H1 (cell line): ENCODE measurements around the gene ARHGAP26. TPM values are rescaled to one million over a fixed set of nuclear protein-coding genes. Genes with fewer than 3 reads are reported as not detected.

ENCODE experiments used
- CTCF ChIA-PET: fragments of 300-600 bp; sonication (Branson Sonifier 250); formaldehyde crosslinking; loops from one replicate; lab custom pipeline; 2021; ENCODE audit not compliant: partially characterized antibody; lab: Charles Lee
- POLR2A ChIA-PET: fragments of 300-600 bp; sonication (Branson Sonifier 250); formaldehyde crosslinking; loops from one replicate; lab custom pipeline; 2021; ENCODE audit warnings: inconsistent platforms; ENCODE audit not compliant: partially characterized antibody; lab: Charles Lee
- DNase-seq, 2 experiments: peaks; one replicate each; pipeline versions ENCODE4 v3.0.0 to v3.0.0-alpha.2; 2010 to 2022; ENCODE audit warnings: low spot score in 2 of 2, low read depth in 1 of 2, mixed read lengths in 1 of 2
- FAIRE-seq: peaks from 2 replicates; lab custom pipeline; 2011; peaks lifted over from hg19 to GRCh38; lab: Jason Lieb, UNC
- H2AFZ ChIP-seq: 2 replicates; pipeline ENCODE4 v1.8.1; 2012; ENCODE audit warnings: low read length, inconsistent platforms
- H2AK5ac ChIP-seq: 2 replicates; pipeline ENCODE4 v1.6.1; 2013; ENCODE audit warnings: low read depth, low read length
- H2BK120ac ChIP-seq: replicated peaks from 2 replicates; pipeline ENCODE3; 2013; ENCODE audit warnings: low read depth, low read length, inconsistent platforms
- H2BK12ac ChIP-seq: 2 replicates; pipeline ENCODE4 v1.6.1; 2013; ENCODE audit warnings: low read depth, low read length
- H2BK15ac ChIP-seq: 2 replicates; pipeline ENCODE4 v1.6.1; 2013; ENCODE audit warnings: low read length
- H2BK20ac ChIP-seq: 2 replicates; pipeline ENCODE4 v1.6.1; 2013; ENCODE audit warnings: low read length
- H2BK5ac ChIP-seq: 2 replicates; pipeline ENCODE4 v1.6.1; 2013; ENCODE audit warnings: low read depth, low read length
- H3K14ac ChIP-seq: 2 replicates; pipeline ENCODE4 v1.6.1; 2013; ENCODE audit warnings: inconsistent platforms; ENCODE audit not compliant: insufficient read length
- H3K18ac ChIP-seq: 2 replicates; pipeline ENCODE4 v1.6.1; 2013; ENCODE audit warnings: low read length; ENCODE audit errors: extremely low read depth
- H3K23ac ChIP-seq: 2 replicates; pipeline ENCODE4 v1.6.1; 2013; ENCODE audit warnings: inconsistent platforms; ENCODE audit not compliant: insufficient read length
- H3K23me2 ChIP-seq: 2 replicates; pipeline ENCODE4 v1.6.1; 2013; ENCODE audit warnings: low read depth, low read length
- H3K27ac ChIP-seq: 2 replicates; pipeline ENCODE4 v1.6.1; 2011; ENCODE audit warnings: low read depth, low read length, inconsistent platforms
- H3K27me3 ChIP-seq, 4 experiments: replicated peaks in 1 of 4; 1 replicate in 1 of 4; 2 replicates in 3 of 4; pipeline versions ENCODE4 v1.6.1 to v1.8.1; 2011 to 2013; ENCODE audit warnings: low read length in 3 of 4, mild to moderate bottlenecking in 3 of 4, inconsistent platforms in 2 of 4, mixed read lengths in 2 of 4, moderate library complexity in 1 of 4; ENCODE audit not compliant: control insufficient read depth in 3 of 4, insufficient read depth in 3 of 4; ENCODE audit errors: extremely low read depth in 1 of 4
- H3K36me3 ChIP-seq, 4 experiments: 2 replicates each; pipeline versions ENCODE4 v1.6.1 to v1.8.1; 2011 to 2013; ENCODE audit warnings: mild to moderate bottlenecking in 4 of 4, low read length in 3 of 4, moderate library complexity in 2 of 4, control low read depth in 1 of 4, inconsistent platforms in 1 of 4; ENCODE audit not compliant: insufficient read depth in 4 of 4, control insufficient read depth in 2 of 4
- H3K4ac ChIP-seq: replicated peaks from 2 replicates; pipeline ENCODE3; 2013; ENCODE audit warnings: low read length, low read depth, mixed read lengths, inconsistent platforms; ENCODE audit not compliant: insufficient read length
- H3K4me1 ChIP-seq, 4 experiments: replicated peaks in 1 of 4; 1 replicate in 1 of 4; 2 replicates in 3 of 4; pipeline versions ENCODE4 v1.6.1 to v1.8.1; 2011 to 2013; ENCODE audit warnings: low read length in 3 of 4, inconsistent platforms in 2 of 4, mixed read lengths in 1 of 4; ENCODE audit not compliant: insufficient read depth in 4 of 4, control insufficient read depth in 3 of 4
- H3K4me2 ChIP-seq, 2 experiments: 2 replicates each; pipeline versions ENCODE4 v1.6.1 to v1.8.1; 2011 to 2013; ENCODE audit warnings: low read depth in 2 of 2, low read length in 2 of 2, control low read depth in 1 of 2, inconsistent platforms in 1 of 2, mild to moderate bottlenecking in 1 of 2; ENCODE audit not compliant: insufficient read depth in 1 of 2
- H3K4me3 ChIP-seq, 4 experiments: fragments of 200-600, 300-600 bp in 1 of 4; sonication (generic), shearing (Covaris generic), sonication (Bioruptor Twin) in 1 of 4; 2 replicates each; pipeline versions ENCODE4 v1.5.1 to v1.8.1; 2011 to 2016; ENCODE audit warnings: low read length in 4 of 4, low read depth in 3 of 4, control low read depth in 2 of 4, inconsistent platforms in 2 of 4, mild to moderate bottlenecking in 2 of 4, mixed read lengths in 1 of 4, moderate library complexity in 1 of 4; ENCODE audit not compliant: insufficient read depth in 2 of 4; ENCODE audit errors: extremely low read depth in 1 of 4
- H3K56ac ChIP-seq: replicated peaks from 2 replicates; pipeline ENCODE3; 2013; ENCODE audit warnings: low read depth, mild to moderate bottlenecking, mixed read lengths, low read length, inconsistent platforms; ENCODE audit not compliant: insufficient read length
- H3K79me1 ChIP-seq: 2 replicates; pipeline ENCODE4 v1.6.1; 2013; ENCODE audit warnings: low read depth, low read length, control low read depth
- H3K79me2 ChIP-seq, 2 experiments: 2 replicates each; pipeline versions ENCODE4 v1.6.1 to v1.8.1; 2012 to 2013; ENCODE audit warnings: low read length in 2 of 2, mild to moderate bottlenecking in 2 of 2, inconsistent platforms in 1 of 2; ENCODE audit not compliant: insufficient read depth in 2 of 2, control insufficient read depth in 1 of 2
- H3K9ac ChIP-seq, 4 experiments: replicated peaks in 1 of 4; 1 replicate in 1 of 4; 2 replicates in 3 of 4; pipeline versions ENCODE4 v1.6.1 to v1.8.1; 2011 to 2013; ENCODE audit warnings: low read depth in 3 of 4, low read length in 3 of 4, control low read depth in 2 of 4, mild to moderate bottlenecking in 2 of 4, moderate library complexity in 2 of 4, inconsistent platforms in 1 of 4; ENCODE audit errors: extremely low read depth in 1 of 4
- H3K9me3 ChIP-seq, 2 experiments: 2 replicates each; pipeline versions ENCODE4 v1.6.1 to v1.8.1; 2012 to 2013; ENCODE audit warnings: mild to moderate bottlenecking in 2 of 2, moderate library complexity in 2 of 2, control low read depth in 1 of 2, inconsistent platforms in 1 of 2, low read depth in 1 of 2, low read length in 1 of 2, mixed read lengths in 1 of 2; ENCODE audit not compliant: insufficient read depth in 2 of 2
- H4K20me1 ChIP-seq, 2 experiments: replicated peaks in 1 of 2; 2 replicates each; pipeline versions ENCODE3 to v1.8.1; 2011 to 2013; ENCODE audit warnings: inconsistent platforms in 2 of 2, low read length in 2 of 2, mild to moderate bottlenecking in 1 of 2; ENCODE audit not compliant: insufficient read depth in 2 of 2, control insufficient read depth in 1 of 2
- H4K5ac ChIP-seq: 2 replicates; pipeline ENCODE4 v1.6.1; 2013; ENCODE audit warnings: low read length, low read depth, mixed read lengths, inconsistent platforms; ENCODE audit not compliant: insufficient read length
- H4K8ac ChIP-seq: 2 replicates; pipeline ENCODE4 v1.8.0; 2013; ENCODE audit warnings: mild to moderate bottlenecking, moderate library complexity, low read length, inconsistent platforms; ENCODE audit not compliant: insufficient read depth; ENCODE audit errors: extremely low read depth
- H4K91ac ChIP-seq: replicated peaks from 2 replicates; pipeline ENCODE3; 2013; ENCODE audit warnings: low read length, mixed read lengths, inconsistent platforms; ENCODE audit not compliant: insufficient read length
- BACH1 ChIP-seq: IDR thresholded peaks from 2 replicates; pipeline ENCODE4 v1.6.1; 2012; ENCODE audit warnings: low read length, improper control_type of control experiment
- BCL11A ChIP-seq, 2 experiments: IDR thresholded peaks; one replicate each; pipeline ENCODE4 v1.6.1; 2011; ENCODE audit warnings: low read depth in 2 of 2, low read length in 2 of 2, mild to moderate bottlenecking in 2 of 2
- KDM4A ChIP-seq: IDR thresholded peaks from one replicate; pipeline ENCODE4 v1.7.1; 2012; ENCODE audit warnings: low read depth, mild to moderate bottlenecking, moderate library complexity, low read length, inconsistent platforms; ENCODE audit not compliant: severe bottlenecking
- WGBS, 2 experiments: shearing (Covaris generic) in 1 of 2; methylation state at CpG; one replicate each; pipeline versions ENCODE4 v1.1.6 to v1.1.7; 2013 to 2015; ENCODE audit warnings: low lambda C conversion rate in 2 of 2, mixed read lengths in 2 of 2, inconsistent platforms in 1 of 2, low coverage in 1 of 2, missing lambda C conversion rate in 1 of 2; ENCODE audit not compliant: insufficient replicate concordance in 2 of 2, insufficient coverage in 1 of 2, insufficient read length in 1 of 2; ENCODE audit errors: extremely low coverage in 1 of 2, missing lambda C conversion rate in 1 of 2; 5-methylcytosine and 5-hydroxymethylcytosine counted together
- polyA plus RNA-seq, 7 experiments: library from polyadenylated mRNA; depleted of rRNA in 3 of 7; stranded (reverse) in 5 of 7; unstranded in 2 of 7; fragments of >200 nt in 5 of 7; fragments of 200-250 nt in 2 of 7; gene quantifications; 1 replicate in 5 of 7; 2 replicates in 1 of 7; 4 replicates in 1 of 7; pipeline versions ENCODE4 v1.2.1 to v1.2.3, GENCODE V29; 2011 to 2013; ENCODE audit warnings: missing spikeins in 2 of 7, mixed read lengths in 2 of 7
- total RNA-seq: library from RNA; stranded (reverse); fragmentation: NEBNext Ultra II Directional; extraction: Animal tissue kit (Norgen Biotek cat#: 25700); gene quantifications from 2 replicates; pipeline ENCODE4 v1.2.1, GENCODE V29; 2021
- TF ChIP-seq, protein P1 (sequence below): IDR thresholded peaks from 2 replicates; pipeline ENCODE4 v1.6.1; 2011; ENCODE audit warnings: low read length, improper control_type of control experiment

ARHGAP26 gene
- total and polyA plus RNA-seq, 2 of the 8 experiments (the other 6 are each of a cell fraction or from before 2014, with no cell fraction given): 7.1 to 24.8 TPM

GRCh38 chr5:142722146-142722545 is 48.0 kb upstream of the ARHGAP26 start:
- Histone ChIP-seq H3K56ac (no peak overlapping the region), H3K23ac (no peak overlapping the region), H3K79me2 (no peaks in the 10 kb centered on the region), H3K4me3 (no peak overlapping the region), H3K4me2 (no peak overlapping the region), H3K9ac (no peak overlapping the region), H3K9me3 (no peaks in the 10 kb centered on the region), H2BK12ac (no peak overlapping the region), H2BK15ac (no peak overlapping the region)
- CTCF ChIA-PET: interaction anchor here (0.7 to 15.0 kb wide), 15 partner anchors 9 to 960 kb away, joined by 3 to 627 read pairs (median 4); partner anchors contain the start of gene ARHGAP26
- TF ChIP-seq BCL11A (IDR thresholded peaks at IDR 0.05; ENCODE audit: low read depth in 2 of 2, low read length in 2 of 2) (no peak), KDM4A (no peak), BACH1 (no peak)
- TF ChIP-seq, protein P1, sequence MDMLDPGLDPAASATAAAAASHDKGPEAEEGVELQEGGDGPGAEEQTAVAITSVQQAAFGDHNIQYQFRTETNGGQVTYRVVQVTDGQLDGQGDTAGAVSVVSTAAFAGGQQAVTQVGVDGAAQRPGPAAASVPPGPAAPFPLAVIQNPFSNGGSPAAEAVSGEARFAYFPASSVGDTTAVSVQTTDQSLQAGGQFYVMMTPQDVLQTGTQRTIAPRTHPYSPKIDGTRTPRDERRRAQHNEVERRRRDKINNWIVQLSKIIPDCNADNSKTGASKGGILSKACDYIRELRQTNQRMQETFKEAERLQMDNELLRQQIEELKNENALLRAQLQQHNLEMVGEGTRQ: no peak
- TF ChIP-seq, all 59 proteins: peak for 0
- H3K4me1 ChIP-seq: peaks cover 2 to 14% (median 9%) of the 10 kb centered on the region in 4 experiments
- H3K4ac ChIP-seq: no peak overlapping the region
- no peaks in the 10 kb centered on the region for H4K20me1 ChIP-seq
- H2AK5ac ChIP-seq: no peak overlapping the region
- no peak for FAIRE-seq
- no peak overlapping the region for H3K18ac ChIP-seq
- no peak overlapping the region for H4K8ac ChIP-seq
- no peak overlapping the region for H2BK20ac ChIP-seq
- no peaks in the 10 kb centered on the region for H3K79me1 ChIP-seq
- H2BK120ac ChIP-seq: no peak overlapping the region
- POLR2A ChIA-PET: interaction anchor here (0.9 to 1.5 kb wide), 3 partner anchors 9 to 11 kb away, joined by 3 to 5 read pairs (median 4); no protein-coding TSS in a partner anchor
- no peak for DNase-seq
- no peaks in the 10 kb centered on the region; a peak in 1 of 8 replicates for H3K36me3 ChIP-seq
- H3K23me2 ChIP-seq: no peaks in the 10 kb centered on the region; the same call in 1 of the 2 replicates
- H3K27ac ChIP-seq: no peak overlapping the region
- no peak overlapping the region for H3K14ac ChIP-seq
- H4K91ac ChIP-seq: no peak overlapping the region
- H3K27me3 ChIP-seq: no peaks in the 10 kb centered on the region; a peak in 1 of 7 replicates
- H4K5ac ChIP-seq: no peak overlapping the region
- no peak overlapping the region for H2BK5ac ChIP-seq
- WGBS, 2 experiments: 89% methylated on average over 6 of the region's 6 CpGs; no CpG with 5 or more reads in 1 of the 2 experiments
- H2AFZ ChIP-seq: no peak overlapping the region
